ENCODE data around the gene EEF1G. TPM values are rescaled to one million over a fixed set of nuclear protein-coding genes. Genes with fewer than 3 reads are reported as not detected.

EEF1G gene
- total and polyA plus RNA-seq, 9 of the 15 experiments (the other 6 are each of a cell fraction or from before 2014, with no cell fraction given) = 985 to 2,349 (median 2,035) TPM

GRCh38 chr11:62579252-62579651, 5.6 kb upstream of the EEF1G start:
- WGBS (ENCODE audit: insufficient coverage, low coverage, missing lambda C conversion rate) = 78% methylated on average over 2 of the region's 2 CpGs
- Histone ChIP-seq H3K36me3 (ENCODE audit: control insufficient read depth, insufficient read depth, low read length) (peaks cover 77% of the 10 kb centered on the region), H3K9me1 (ENCODE audit: control insufficient read depth, insufficient read depth, low read length) (no peaks in the 10 kb centered on the region), H3K27ac (ENCODE audit: extremely low read depth, low read depth, low read length) (no peak overlapping the region), H3K4me1 (replicated peaks in 1 of 2; ENCODE audit: control insufficient read depth in 2 of 2, insufficient read depth in 2 of 2, low read length in 2 of 2) (peaks cover 4 to 27% of the 10 kb centered on the region in 2 experiments; a peak in 3 of 5 replicates), H3K9me3 (replicated peaks; ENCODE audit: control insufficient read depth, insufficient read depth, low read depth, low read length) (no peaks in the 10 kb centered on the region; the same call in 1 of the 2 replicates), H3K4me2 (ENCODE audit: insufficient read depth, low read length) (no peak overlapping the region), H3K27me3 (ENCODE audit: control insufficient read depth in 2 of 2, insufficient read depth in 2 of 2, low read length in 2 of 2) (no peaks in the 10 kb centered on the region), H3K4me3 (no peak overlapping the region), H3K9ac (ENCODE audit: insufficient read depth in 1 of 2, low read depth in 2 of 2, low read length in 2 of 2) (no peak overlapping the region), H4K20me1 (replicated peaks; ENCODE audit: control insufficient read depth, insufficient read depth, low read length) (no peaks in the 10 kb centered on the region), H3K79me2 (ENCODE audit: control insufficient read depth, insufficient read depth, low read length) (peaks cover 18% of the 10 kb centered on the region), H2AFZ (ENCODE audit: low read depth, low read length) (no peak overlapping the region)
- intact Hi-C loops (cut with micrococcal nuclease) = no loop called here
- POLR2A ChIA-PET = interaction anchor here (0.7 kb wide), 1 partner anchor 12 kb away, joined by 4 read pairs; the partner anchor contains the start of gene TUT1
- no TSS peak for BruUV-seq (replicated peaks)
- no peak for DNase-seq (ENCODE audit: extremely low read depth in 1 of 4, low spot score in 3 of 4)
- in situ Hi-C loops (cut with MboI) = no loop called here
- no peak for FAIRE-seq
- no peak for ATAC-seq
- TF ChIP-seq SREBF2 (CRISPR knock-in tag; IDR thresholded peaks at IDR 0.05) (no peak), MCM2 (IDR thresholded peaks at IDR 0.05; ENCODE audit: low read depth) (no peak), CREB1 (IDR thresholded peaks at IDR 0.05) (no peak), CREB1 (CRISPR knock-in tag; IDR thresholded peaks at IDR 0.05) (no peak), ZNF121 (CRISPR knock-in tag; conservative IDR thresholded peaks at IDR 0.05) (no peak), RBM25 (IDR thresholded peaks at IDR 0.05; ENCODE audit: low read depth, low read length, severe bottlenecking) (no peak), RNF2 (IDR thresholded peaks at IDR 0.05) (no peak), FOXA3 (CRISPR knock-in tag; conservative IDR thresholded peaks at IDR 0.05 in 1 of 2, IDR thresholded peaks at IDR 0.05 in 1 of 2) (no peak), CHD2 (IDR thresholded peaks at IDR 0.05; ENCODE audit: low read depth, low read length) (no peak), SLC30A9 (CRISPR knock-in tag; IDR thresholded peaks at IDR 0.05) (no peak), ZBTB9 (CRISPR knock-in tag; IDR thresholded peaks at IDR 0.05) (no peak), ZNF212 (CRISPR knock-in tag; IDR thresholded peaks at IDR 0.05) (no peak), E2F5 (CRISPR knock-in tag; IDR thresholded peaks at IDR 0.05) (no peak), PPARD (CRISPR knock-in tag; IDR thresholded peaks at IDR 0.05) (no peak), MIER1 (IDR thresholded peaks at IDR 0.05; ENCODE audit: low read depth) (no peak), KHSRP (IDR thresholded peaks at IDR 0.05) (no peak), LCOR (CRISPR knock-in tag; IDR thresholded peaks at IDR 0.05) (no peak), KLF13 (tag; IDR thresholded peaks at IDR 0.05; ENCODE audit: borderline replicate concordance, low read depth) (no peak), SMARCC2 (IDR thresholded peaks at IDR 0.05; ENCODE audit: low read depth) (no peak)
- CTCF ChIA-PET (ENCODE audit: low intra/inter-chr PET ratio) = no interaction called here

All from K562 (cell line).